Activated CD8-positive, alpha-beta memory T cell treated with anti-CD3 and anti-CD28 coated beads, Interleukin-2, amount 50 U/mL, for 1 hour (primary cell): ENCODE results near the gene PSMB10.
"Not testable (repeated sequence)": the region's sequence is repeated elsewhere in the genome, so short reads cannot be mapped to it uniquely, and the experiment has no call there.

Source experiments
- DNase-seq: peaks from one replicate; pipeline ENCODE4 v3.0.0-alpha.2; 2020; ENCODE audit errors: extremely low read depth

Gene PSMB10

GRCh38 chr16:67942200-67942509, 5.5 kb upstream of the PSMB10 start:
- no peak for DNase-seq

GRCh38 chr16:67941469-67942199, 5.0 kb upstream of the PSMB10 start:
- no peak for DNase-seq

GRCh38 chr16:67940446-67941089, 3.9 kb upstream of the PSMB10 start:
- DNase-seq, result no peak

- DNase-seq, result no peak
Measured at GRCh38 chr16:67939507-67940445, 3.1 kb upstream of the PSMB10 start.

GRCh38 chr16:67937713-67938112, 1.1 kb upstream of the PSMB10 start:
- DNase-seq, result not testable (repeated sequence)

- peak; percentile 37 for DNase-seq
Measured at GRCh38 chr16:67936880-67937605, 393 bp upstream of the PSMB10 start.

- DNase-seq, result peak; percentile 87
Measured at GRCh38 chr16:67935402-67936123, 1.1 kb downstream of the PSMB10 start.

GRCh38 chr16:67935101-67935401, 1.6 kb downstream of the PSMB10 start:
- DNase-seq, result no peak

- no peak for DNase-seq
Measured at GRCh38 chr16:67934306-67935100, 2.1 kb downstream of the PSMB10 start.

GRCh38 chr16:67933805-67934204, 2.8 kb downstream of the PSMB10 start:
- no peak for DNase-seq

GRCh38 chr16:67932462-67932840, 4.2 kb downstream of the PSMB10 start:
- no peak for DNase-seq

- DNase-seq, result no peak
Measured at GRCh38 chr16:67931712-67932461, 4.8 kb downstream of the PSMB10 start, which contains the start of gene CTRL. CTRL (minus strand) TSS chr16:67931862; CDS start chr16:67931852, 10 bp downstream.

- no peak for DNase-seq
Measured at GRCh38 chr16:67930678-67931211, 5.9 kb downstream of the PSMB10 start.

- DNase-seq, result no peak
Measured at GRCh38 chr16:67930191-67930590, 6.5 kb downstream of the PSMB10 start.

GRCh38 chr16:67928561-67929364, 7.9 kb downstream of the PSMB10 start:
- peak; percentile 26 for DNase-seq

- no peak for DNase-seq
Measured at GRCh38 chr16:67928147-67928546, 8.5 kb downstream of the PSMB10 start.

GRCh38 chr16:67927131-67927941, 9.3 kb downstream of the PSMB10 start:
- DNase-seq, result no peak
